Coronary artery (tissue), 2 donors: ENCODE data around the gene UCKL1.
"Not testable (repeated sequence)": the region's sequence is repeated elsewhere in the genome, so short reads cannot be mapped to it uniquely, and the experiment has no call there.

ENCODE experiments used
- DNase-seq: peaks from one replicate; pipeline ENCODE4 v3.0.0-alpha.2; 2017; ENCODE audit warnings: low spot score
- H3K27ac ChIP-seq, 2 donors: fragments of 200-600 bp; sonication (generic); one replicate each; pipeline ENCODE4 v1.5.1; 2016 to 2019
- H3K4me3 ChIP-seq: fragments of 200-600 bp; sonication (generic); 2 replicates; pipeline ENCODE4 v1.5.1; 2016; ENCODE audit warnings: mild to moderate bottlenecking, moderate library complexity
- CTCF ChIP-seq: fragments of 200-600 bp; sonication (generic); IDR thresholded peaks from one replicate; pipeline ENCODE4 v1.5.1; 2019; ENCODE audit warnings: antibody characterized with exemption

The UCKL1 gene

DNA sequence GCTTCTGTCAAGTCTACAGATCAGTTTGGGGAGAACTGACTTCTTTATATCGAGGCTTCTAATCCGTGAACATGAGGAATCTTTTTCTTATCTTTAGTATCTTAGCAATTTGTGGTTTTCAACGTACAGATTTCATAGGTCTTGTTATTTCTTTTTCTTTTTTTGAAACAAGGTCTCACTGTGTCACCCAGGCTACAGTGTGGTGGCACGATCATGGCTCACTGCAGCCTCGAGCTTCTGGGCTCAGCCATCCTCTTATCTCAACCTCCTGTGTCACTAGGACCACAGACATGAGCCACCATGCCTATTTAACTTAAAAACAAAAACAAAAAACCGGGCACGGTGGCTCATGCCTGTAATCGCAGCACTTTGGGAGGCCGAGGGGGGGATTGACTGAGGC is 32.0 kb downstream of the UCKL1 start:
- DNase-seq: no peak
- no peak overlapping the region for H3K27ac ChIP-seq
- no peak overlapping the region for H3K4me3 ChIP-seq
- TF ChIP-seq CTCF: no peak

DNA sequence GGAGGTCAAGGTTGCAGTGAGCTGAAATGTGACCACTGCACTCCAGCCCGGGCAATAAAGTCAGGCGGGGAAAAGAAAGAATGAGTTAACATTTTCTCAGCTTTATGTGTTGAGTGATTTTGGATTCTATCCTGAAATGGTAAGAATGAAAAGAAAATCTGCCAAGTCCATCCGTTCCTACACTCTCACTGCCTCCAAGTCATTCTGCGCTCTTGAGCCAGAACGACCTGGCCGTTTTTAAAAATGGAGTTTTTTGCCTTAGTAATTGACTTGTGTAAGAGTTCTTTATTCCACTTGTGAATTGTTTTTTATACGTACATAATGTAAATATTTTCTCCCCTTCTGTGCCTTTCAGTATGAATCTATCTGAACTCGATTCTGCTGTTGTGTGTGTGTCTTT is 32.6 kb downstream of the UCKL1 start:
- DNase-seq: no peak

DNA sequence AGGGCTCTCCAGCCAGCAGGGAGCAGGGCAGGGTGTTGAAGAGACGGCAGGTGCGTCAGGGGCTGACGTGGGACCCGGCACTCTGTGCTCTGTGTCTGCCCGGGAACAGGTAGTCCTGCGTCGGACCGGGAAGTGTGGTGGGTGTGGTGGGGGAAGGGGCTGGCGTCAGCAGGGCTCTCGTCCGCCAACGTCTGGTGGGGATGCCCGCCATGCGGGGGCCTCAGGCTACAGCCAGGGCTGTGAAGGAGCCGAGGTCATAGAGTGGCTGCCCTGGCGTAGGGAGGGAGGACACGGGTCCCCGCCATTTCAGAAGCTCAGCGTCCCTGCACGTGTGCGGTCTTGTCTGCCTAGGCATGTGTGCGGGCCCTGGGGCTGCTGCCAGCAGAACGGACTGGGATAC is 36.0 kb downstream of the UCKL1 start:
- DNase-seq: no peak
- TF ChIP-seq CTCF: no peak
- H3K4me3 ChIP-seq: no peak overlapping the region

More for the DNA sequence above, 32.6 kb downstream of the UCKL1 start:
- no peak overlapping the region for H3K27ac ChIP-seq
- H3K4me3 ChIP-seq: no peak overlapping the region
- no peak for TF ChIP-seq CTCF

DNA sequence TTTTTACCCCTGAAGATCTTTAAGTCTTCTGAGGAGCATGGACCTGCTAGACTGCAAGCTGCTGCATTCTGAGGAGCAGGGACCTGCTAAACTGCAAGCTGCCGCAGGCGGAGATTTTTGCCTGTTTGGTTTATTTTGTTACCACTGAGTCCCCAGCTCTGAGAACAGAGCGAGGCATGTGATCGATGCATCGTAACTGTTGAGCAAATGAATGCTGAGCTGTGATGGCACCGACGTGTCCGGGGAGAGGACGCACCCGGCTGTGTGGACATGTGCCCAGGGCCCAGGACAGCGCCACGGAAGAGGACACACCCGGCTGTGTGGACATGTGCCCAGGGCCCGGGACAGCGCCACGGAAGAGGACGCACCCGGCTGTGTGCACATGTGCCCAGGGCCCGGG is 37.1 kb downstream of the UCKL1 start:
- TF ChIP-seq CTCF: no peak
- H3K4me3 ChIP-seq: no peak overlapping the region
- H3K27ac ChIP-seq: no peak overlapping the region
- no peak for DNase-seq

More for the DNA sequence above, 36.0 kb downstream of the UCKL1 start:
- H3K27ac ChIP-seq: no peak overlapping the region

DNA sequence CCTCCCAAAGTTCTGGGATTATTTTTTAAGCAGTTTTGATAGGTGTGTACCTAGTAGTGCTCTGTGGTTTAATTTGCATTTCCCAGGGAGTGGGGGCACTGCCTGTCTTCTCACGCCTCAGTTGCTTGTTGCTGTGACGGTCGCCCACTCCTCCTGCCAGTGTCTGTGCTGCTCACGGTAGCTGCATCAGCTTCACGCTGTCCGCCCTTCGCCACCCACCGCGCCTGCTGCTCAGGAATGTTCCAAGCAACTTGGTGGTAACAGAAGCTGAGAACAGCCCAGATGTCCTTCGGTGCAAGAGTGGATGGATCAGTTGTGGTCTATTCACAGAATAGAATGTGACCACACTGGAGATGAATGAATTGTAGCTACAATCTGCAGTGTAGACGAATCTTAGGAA is 38.4 kb downstream of the UCKL1 start:
- Histone ChIP-seq H3K27ac (no peak overlapping the region), H3K4me3 (no peak overlapping the region)
- TF ChIP-seq CTCF: no peak
- no peak for DNase-seq

GRCh38 chr20:63916371-63916939 is 39.8 kb downstream of the UCKL1 start:
- not testable (repeated sequence) for H3K4me3 ChIP-seq, H3K27ac ChIP-seq, DNase-seq

DNA sequence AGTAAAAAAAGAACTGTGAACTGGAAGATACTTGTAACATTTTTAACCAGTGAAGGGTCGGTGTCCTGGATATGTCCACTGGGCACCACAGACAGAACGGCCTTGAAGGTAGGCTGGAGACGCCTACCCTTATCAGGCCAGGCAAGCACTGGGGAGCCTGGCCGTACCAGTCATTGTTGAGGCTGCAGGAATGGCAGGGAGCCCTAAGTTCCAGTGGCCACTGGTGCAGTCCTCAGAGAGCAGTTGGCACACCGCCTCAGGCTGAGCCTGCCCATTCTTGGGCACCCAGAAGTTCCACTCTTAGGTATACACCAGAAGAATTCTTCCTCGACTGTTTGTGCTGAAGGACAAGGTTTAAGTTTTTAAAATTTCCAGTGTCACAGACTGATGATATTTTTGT is 40.7 kb downstream of the UCKL1 start:
- DNase-seq: no peak
- Histone ChIP-seq H3K4me3 (no peak overlapping the region), H3K27ac (no peak overlapping the region)
- no peak for TF ChIP-seq CTCF

DNA sequence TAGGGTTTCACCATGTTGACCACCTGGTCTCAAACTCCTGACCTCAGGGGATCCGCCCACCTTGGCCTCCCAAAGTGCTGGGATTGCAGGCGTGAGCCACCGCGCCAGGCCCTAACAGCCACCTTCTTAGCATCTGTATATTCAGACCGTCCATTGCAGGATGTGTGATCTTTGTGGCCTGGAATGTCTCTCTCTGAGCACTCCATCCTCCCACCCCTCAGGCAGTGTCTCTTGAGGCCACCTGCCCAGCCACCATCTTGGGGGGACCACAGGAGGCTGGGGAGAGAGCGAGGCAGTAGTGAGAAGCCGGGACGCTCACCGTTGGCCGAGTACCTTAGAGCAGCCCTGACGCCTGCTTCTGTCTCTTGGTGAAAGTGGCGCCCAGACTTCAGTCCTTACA is 42.4 kb downstream of the UCKL1 start:
- Histone ChIP-seq H3K27ac (no peak overlapping the region), H3K4me3 (no peak overlapping the region)
- DNase-seq: no peak
- no peak for TF ChIP-seq CTCF
